Pulmonary artery endothelial cell (primary cell): ENCODE results near the gene EFNA3. TPM values are rescaled to one million over a fixed set of nuclear protein-coding genes. Genes with fewer than 3 reads are reported as not detected.
A peak's percentile ranks its signal among the peaks of the same experiment; 100 is the strongest.

Source experiments
- DNase-seq: peaks from one replicate; pipeline ENCODE4 v3.0.0-alpha.2; 2011; ENCODE audit warnings: low read depth, low spot score
- total RNA-seq: library from RNA; depleted of rRNA; stranded (reverse); fragments of >200 nt; gene quantifications from 2 replicates; pipeline ENCODE4 v1.2.3, GENCODE V29; 2014

EFNA3 gene
- total RNA-seq, 1 donor from 2014 or later, result 1.9 TPM

- no peak for DNase-seq
These were observed 29.9 kb upstream of the EFNA3 start for GRCh38 chr1:155048449-155049334.

- DNase-seq, result no peak
These were observed 28.7 kb upstream of the EFNA3 start for GRCh38 chr1:155049651-155050559.

- DNase-seq, result no peak
These were observed 27.9 kb upstream of the EFNA3 start, which contains the start of gene ADAM15 for GRCh38 chr1:155050560-155051341. Gene ADAM15, plus strand, starts transcription at chr1:155051316. Its CDS starts 71 bp downstream, at chr1:155051387.

GRCh38 chr1:155051342-155051776, 27.3 kb upstream of the EFNA3 start:
- DNase-seq, result no peak

- DNase-seq, result no peak
These were observed 26.7 kb upstream of the EFNA3 start for GRCh38 chr1:155051777-155052398.

GRCh38 chr1:155052439-155053395, 25.9 kb upstream of the EFNA3 start:
- no peak for DNase-seq

GRCh38 chr1:155053531-155054105, 25.0 kb upstream of the EFNA3 start:
- no peak for DNase-seq

- DNase-seq, result no peak
These were observed 21.5 kb upstream of the EFNA3 start for GRCh38 chr1:155057104-155057503.

- DNase-seq, result no peak
These were observed 20.8 kb upstream of the EFNA3 start for GRCh38 chr1:155057788-155058211.

- no peak for DNase-seq
These were observed 17.9 kb upstream of the EFNA3 start for GRCh38 chr1:155060736-155061135.

- DNase-seq, result no peak
These were observed 17.1 kb upstream of the EFNA3 start for GRCh38 chr1:155061381-155062150.

- DNase-seq, result no peak
These were observed 16.4 kb upstream of the EFNA3 start for GRCh38 chr1:155062151-155062686.

- no peak for DNase-seq
These were observed 15.8 kb upstream of the EFNA3 start for GRCh38 chr1:155062702-155063411.

- DNase-seq, result peak; percentile 66
These were observed 15.0 kb upstream of the EFNA3 start, which contains the start of gene EFNA4 for GRCh38 chr1:155063550-155064110. Gene EFNA4, plus strand, starts transcription at chr1:155063740. Its CDS starts 84 bp downstream, at chr1:155063824.

GRCh38 chr1:155064111-155064831, 14.4 kb upstream of the EFNA3 start:
- no peak for DNase-seq

GRCh38 chr1:155064832-155065429, 13.7 kb upstream of the EFNA3 start:
- DNase-seq, result no peak
